GM12878 (cell line): ENCODE results near the gene C19orf33. TPM values are rescaled to one million over a fixed set of nuclear protein-coding genes. Genes with fewer than 3 reads are reported as not detected.
A peak's percentile ranks its signal among the peaks of the same experiment; 100 is the strongest.

Experiments
- ATAC-seq: fragments of 200-7000 bp; cut with Tn5 transposase; 3 replicates; pipeline ENCODE4 v1.9.1; 2020; ENCODE audit warnings: mild to moderate bottlenecking, moderate library complexity
- BruUV-seq: library from RNA; stranded (reverse); fragments of 400-500 nt; replicated peaks from 2 replicates; lab custom pipeline; 2021; lab: Mats Ljungman, UMichigan
- CTCF ChIA-PET: fragments of 300-600 bp; sonication (Branson Sonifier 250); formaldehyde crosslinking; extraction: SDS; loops from one replicate; lab custom pipeline; 2021; ENCODE audit warnings: inconsistent platforms; lab: Yijun Ruan, JAX
- POLR2A ChIA-PET: fragments of 350-600 bp; formaldehyde crosslinking; extraction: SDS; loops from one replicate; lab custom pipeline; 2021; ENCODE audit warnings: inconsistent platforms; lab: Charles Lee
- RAD21 ChIA-PET: fragments of 300-600 bp; sonication (Branson Sonifier 250); formaldehyde crosslinking; loops from one replicate; lab custom pipeline; 2023; ENCODE audit warnings: antibody characterized with exemption; ENCODE audit not compliant: unreplicated experiment; lab: Charles Lee
- SMC1A ChIA-PET: fragments of 300-600 bp; sonication (Branson Sonifier 250); formaldehyde crosslinking; loops from one replicate; lab custom pipeline; 2023; ENCODE audit not compliant: unreplicated experiment, uncharacterized antibody; lab: Charles Lee
- DNase-seq: peaks from one replicate; pipeline ENCODE4 v3.0.0-alpha.2; 2011; ENCODE audit warnings: low read depth, low spot score
- FAIRE-seq: peaks from 3 replicates; lab custom pipeline; 2011; peaks lifted over from hg19 to GRCh38; lab: Jason Lieb, UNC
- H2AFZ ChIP-seq: 2 replicates; pipeline ENCODE4 v1.6.0; 2011; ENCODE audit warnings: low read depth, low read length, control low read depth; ENCODE audit not compliant: control insufficient read depth
- H3K27ac ChIP-seq: 2 replicates; pipeline ENCODE4 v1.5.1; 2011; ENCODE audit warnings: control low read depth; ENCODE audit not compliant: control insufficient read depth, insufficient read depth
- H3K27me3 ChIP-seq, 2 experiments: replicated peaks in 1 of 2; 2 replicates each; pipeline versions ENCODE4 v1.6.0 to v1.6.1; 2011; ENCODE audit warnings: low read length in 1 of 2; ENCODE audit not compliant: control insufficient read depth in 2 of 2, insufficient read depth in 2 of 2
- H3K36me3 ChIP-seq, 2 experiments: 2 replicates each; pipeline ENCODE4 v1.5.1; 2011; ENCODE audit warnings: low read length in 1 of 2; ENCODE audit not compliant: control insufficient read depth in 2 of 2, insufficient read depth in 2 of 2
- H3K4me1 ChIP-seq: 2 replicates; pipeline ENCODE4 v1.6.1; 2011; ENCODE audit warnings: mild to moderate bottlenecking, low read length, moderate library complexity, mixed read lengths; ENCODE audit not compliant: control insufficient read depth, insufficient read depth
- H3K4me2 ChIP-seq: 2 replicates; pipeline ENCODE4 v1.6.0; 2011; ENCODE audit warnings: control low read depth; ENCODE audit not compliant: control insufficient read depth, insufficient read depth
- H3K4me3 ChIP-seq: fragments of 200-600 bp; sonication (generic); 2 replicates; pipeline ENCODE4 v1.5.1; 2016
- H3K79me2 ChIP-seq: 2 replicates; pipeline ENCODE4 v1.6.0; 2011; ENCODE audit warnings: low read length; ENCODE audit not compliant: control insufficient read depth, insufficient read depth
- H3K9ac ChIP-seq: 2 replicates; pipeline ENCODE4 v1.8.0; 2011; ENCODE audit warnings: low read length, control low read depth, mixed read lengths; ENCODE audit not compliant: control insufficient read depth, insufficient read depth
- H3K9me3 ChIP-seq: replicated peaks from 3 replicates; pipeline ENCODE4 v1.5.1; 2011; ENCODE audit warnings: mild to moderate bottlenecking, low read length; ENCODE audit not compliant: control insufficient read depth, insufficient read depth
- H4K20me1 ChIP-seq: 2 replicates; pipeline ENCODE4 v1.6.0; 2011; ENCODE audit not compliant: control insufficient read depth, insufficient read depth
- BRCA1 ChIP-seq: IDR thresholded peaks from 2 replicates; pipeline ENCODE4 v1.6.1; 2011; ENCODE audit warnings: low read depth, low read length, improper control_type of control experiment
- EGR1 ChIP-seq, 2 experiments: IDR thresholded peaks; 1 replicate in 1 of 2; 2 replicates in 1 of 2; pipeline ENCODE4 v1.6.1; 2011 to 2012; ENCODE audit warnings: low read depth in 2 of 2, low read length in 2 of 2, borderline replicate concordance in 1 of 2, mild to moderate bottlenecking in 1 of 2, moderate library complexity in 1 of 2
- FOXM1 ChIP-seq: IDR thresholded peaks from 2 replicates; pipeline ENCODE4 v1.6.1; 2012; ENCODE audit warnings: low read depth, mild to moderate bottlenecking, inconsistent platforms, low read length, moderate library complexity
- NR2F1 ChIP-seq: fragments of 450-650 bp; conservative IDR thresholded peaks from 2 replicates; pipeline ENCODE4 v1.6.1; 2017; ENCODE audit warnings: mild to moderate bottlenecking
- PAX5 ChIP-seq: IDR thresholded peaks from 2 replicates; pipeline ENCODE4 v1.6.1; 2011; ENCODE audit warnings: low read depth, low read length, borderline replicate concordance
- POLR2A ChIP-seq: IDR thresholded peaks from 2 replicates; pipeline ENCODE4 v1.6.1; 2011; ENCODE audit warnings: low read depth, mild to moderate bottlenecking, low read length
- REST ChIP-seq: IDR thresholded peaks from 2 replicates; pipeline ENCODE4 v1.6.1; 2012; ENCODE audit warnings: mild to moderate bottlenecking, low read depth, low read length
- SIX5 ChIP-seq: IDR thresholded peaks from 2 replicates; pipeline ENCODE4 v1.6.1; 2011; ENCODE audit warnings: mild to moderate bottlenecking, low read depth, low read length, moderate library complexity; ENCODE audit not compliant: severe bottlenecking
- SUPT20H ChIP-seq: IDR thresholded peaks from 2 replicates; pipeline ENCODE4 v1.6.1; 2011; ENCODE audit warnings: low read depth, mild to moderate bottlenecking, low read length, moderate library complexity, borderline replicate concordance; ENCODE audit not compliant: control insufficient read depth
- SUZ12 ChIP-seq: fragments of 200-600 bp; sonication (generic); IDR thresholded peaks from one replicate; pipeline ENCODE4 v1.6.1; 2018; ENCODE audit warnings: antibody characterized with exemption, mild to moderate bottlenecking; ENCODE audit not compliant: unreplicated experiment
- TARDBP ChIP-seq: IDR thresholded peaks from 2 replicates; pipeline ENCODE4 v1.6.1; 2016; ENCODE audit warnings: borderline replicate concordance
- ZBED1 ChIP-seq: IDR thresholded peaks from 2 replicates; pipeline ENCODE4 v1.6.1; 2016; ENCODE audit warnings: borderline replicate concordance
- ZNF207 ChIP-seq: fragments of 450-650 bp; IDR thresholded peaks from 2 replicates; pipeline ENCODE4 v1.6.1; 2014; ENCODE audit warnings: antibody characterized with exemption, mild to moderate bottlenecking, borderline replicate concordance
- WGBS: methylation state at CpG from one replicate; pipeline ENCODE4 v1.1.6; 2016; ENCODE audit warnings: low lambda C conversion rate; ENCODE audit not compliant: insufficient replicate concordance, insufficient coverage; ENCODE audit errors: missing lambda C conversion rate; 5-methylcytosine and 5-hydroxymethylcytosine counted together
- in situ Hi-C: fragments of 300-500 bp; cut with MboI; formaldehyde crosslinking; loops from 9 replicates; pipeline ENCODE4 v1.14.3; 2018; ENCODE audit warnings: mixed read lengths
- intact Hi-C: fragments of 100-400 bp; cut with micrococcal nuclease; formaldehyde crosslinking; loops from one replicate; pipeline ENCODE4 v1.14.2; 2022; ENCODE audit not compliant: unreplicated experiment
- polyA plus RNA-seq, 11 experiments: library from polyadenylated mRNA; depleted of rRNA in 4 of 11; unstranded in 6 of 11; stranded (reverse) in 5 of 11; fragments of >200 nt; fragmentation: Nextera tagmentation in 4 of 11; fragmentation: Illumina TruSeq in 1 of 11; extraction: Ambion mirVana in 4 of 11; extraction: Trizol in 1 of 11; gene quantifications; 1 replicate in 1 of 11; 2 replicates in 10 of 11; pipeline versions ENCODE4 v1.2.1 to v1.2.3, GENCODE V29; 2011 to 2016; ENCODE audit warnings: inconsistent platforms in 2 of 11, missing spikeins in 2 of 11, low read depth in 1 of 11
- total RNA-seq, 4 experiments: library from RNA; depleted of rRNA in 3 of 4; stranded (reverse); fragments of >200 nt in 3 of 4; fragmentation: Illumina TruSeq in 1 of 4; extraction: Trizol in 1 of 4; gene quantifications; 2 replicates each; pipeline versions ENCODE4 v1.2.1 to v1.2.3, GENCODE V29; 2013 to 2021
- TF ChIP-seq, protein P1 (sequence below): IDR thresholded peaks from 2 replicates; pipeline ENCODE4 v1.6.1; 2012; ENCODE audit warnings: improper control_type of control experiment, low read depth, low read length; ENCODE audit not compliant: insufficient replicate concordance

The C19orf33 gene
- total and polyA plus RNA-seq, 10 of the 15 experiments (the other 5 are each of a cell fraction or from before 2014, with no cell fraction given), result 0.28 to 0.45 TPM; not detected in 8

DNA sequence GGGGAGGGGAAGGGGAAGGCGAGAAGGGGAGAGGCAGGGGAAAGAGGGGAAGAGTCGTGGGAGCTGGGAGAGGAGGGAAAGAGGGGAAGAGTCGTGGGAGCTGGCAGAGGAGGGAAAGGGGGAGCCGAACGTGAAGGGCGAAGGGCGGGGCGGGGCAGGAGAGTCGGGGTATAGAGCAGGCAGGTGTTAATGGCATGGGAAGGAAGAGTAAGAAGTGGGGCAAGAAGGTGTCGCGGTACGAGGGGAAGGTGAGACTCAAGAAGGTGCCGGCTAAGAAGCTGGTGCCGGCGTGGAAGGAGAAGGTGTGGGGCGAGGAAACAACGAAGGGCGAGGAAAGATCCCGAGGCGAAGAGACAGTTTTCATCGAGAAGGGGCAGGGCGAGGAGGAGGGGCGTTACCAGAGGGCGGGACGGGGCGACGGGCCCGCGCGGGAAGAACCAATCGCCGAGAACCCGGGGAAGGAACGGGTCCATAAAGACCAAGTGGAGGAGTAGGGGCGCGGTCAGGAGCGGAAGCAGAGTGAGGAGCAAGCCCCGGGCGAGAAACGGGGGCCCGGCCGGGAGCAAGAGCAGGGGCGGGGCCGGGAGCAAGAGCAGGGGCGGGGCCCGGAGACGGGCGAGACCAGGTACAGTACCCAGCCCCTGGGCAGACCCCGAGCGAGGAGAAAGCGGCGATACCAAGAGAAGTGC lies 32.0 kb downstream of the C19orf33 start:
- in situ Hi-C loops, result loop anchor here (5.0 kb wide), 1 partner anchor 36 kb away; the partner anchor contains the start of gene PSMD8
- SMC1A ChIA-PET, result interaction anchor here (0.9 to 3.3 kb wide), 6 partner anchors 38 to 434 kb away, joined by 3 to 21 read pairs (median 6); partner anchors contain the start of genes PSMD8 and SIPA1L3
- under 1% methylated on average over 24 of the region's 52 CpGs for WGBS
- no peak for TF ChIP-seq BRCA1
- no peak for TF ChIP-seq SUZ12
- no peak for TF ChIP-seq FOXM1
- no peak for TF ChIP-seq REST
- TF ChIP-seq SIX5, result no peak
- TF ChIP-seq ZNF207, result no peak
- TF ChIP-seq, protein P1, sequence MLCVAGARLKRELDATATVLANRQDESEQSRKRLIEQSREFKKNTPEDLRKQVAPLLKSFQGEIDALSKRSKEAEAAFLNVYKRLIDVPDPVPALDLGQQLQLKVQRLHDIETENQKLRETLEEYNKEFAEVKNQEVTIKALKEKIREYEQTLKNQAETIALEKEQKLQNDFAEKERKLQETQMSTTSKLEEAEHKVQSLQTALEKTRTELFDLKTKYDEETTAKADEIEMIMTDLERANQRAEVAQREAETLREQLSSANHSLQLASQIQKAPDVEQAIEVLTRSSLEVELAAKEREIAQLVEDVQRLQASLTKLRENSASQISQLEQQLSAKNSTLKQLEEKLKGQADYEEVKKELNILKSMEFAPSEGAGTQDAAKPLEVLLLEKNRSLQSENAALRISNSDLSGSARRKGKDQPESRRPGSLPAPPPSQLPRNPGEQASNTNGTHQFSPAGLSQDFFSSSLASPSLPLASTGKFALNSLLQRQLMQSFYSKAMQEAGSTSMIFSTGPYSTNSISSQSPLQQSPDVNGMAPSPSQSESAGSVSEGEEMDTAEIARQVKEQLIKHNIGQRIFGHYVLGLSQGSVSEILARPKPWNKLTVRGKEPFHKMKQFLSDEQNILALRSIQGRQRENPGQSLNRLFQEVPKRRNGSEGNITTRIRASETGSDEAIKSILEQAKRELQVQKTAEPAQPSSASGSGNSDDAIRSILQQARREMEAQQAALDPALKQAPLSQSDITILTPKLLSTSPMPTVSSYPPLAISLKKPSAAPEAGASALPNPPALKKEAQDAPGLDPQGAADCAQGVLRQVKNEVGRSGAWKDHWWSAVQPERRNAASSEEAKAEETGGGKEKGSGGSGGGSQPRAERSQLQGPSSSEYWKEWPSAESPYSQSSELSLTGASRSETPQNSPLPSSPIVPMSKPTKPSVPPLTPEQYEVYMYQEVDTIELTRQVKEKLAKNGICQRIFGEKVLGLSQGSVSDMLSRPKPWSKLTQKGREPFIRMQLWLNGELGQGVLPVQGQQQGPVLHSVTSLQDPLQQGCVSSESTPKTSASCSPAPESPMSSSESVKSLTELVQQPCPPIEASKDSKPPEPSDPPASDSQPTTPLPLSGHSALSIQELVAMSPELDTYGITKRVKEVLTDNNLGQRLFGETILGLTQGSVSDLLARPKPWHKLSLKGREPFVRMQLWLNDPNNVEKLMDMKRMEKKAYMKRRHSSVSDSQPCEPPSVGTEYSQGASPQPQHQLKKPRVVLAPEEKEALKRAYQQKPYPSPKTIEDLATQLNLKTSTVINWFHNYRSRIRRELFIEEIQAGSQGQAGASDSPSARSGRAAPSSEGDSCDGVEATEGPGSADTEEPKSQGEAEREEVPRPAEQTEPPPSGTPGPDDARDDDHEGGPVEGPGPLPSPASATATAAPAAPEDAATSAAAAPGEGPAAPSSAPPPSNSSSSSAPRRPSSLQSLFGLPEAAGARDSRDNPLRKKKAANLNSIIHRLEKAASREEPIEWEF, result no peak
- TF ChIP-seq ZBED1, result no peak
- peak; percentile 69; the same call in 1 of the 2 replicates for TF ChIP-seq POLR2A
- TF ChIP-seq PAX5, result no peak
- no peak for TF ChIP-seq EGR1 (IDR thresholded peaks at IDR 0.05; ENCODE audit: borderline replicate concordance in 1 of 2, low read depth in 2 of 2, low read length in 2 of 2)
- TF ChIP-seq SUPT20H, result no peak
- no peak for TF ChIP-seq TARDBP
- TF ChIP-seq NR2F1, result no peak

More for the DNA sequence above, 32.0 kb downstream of the C19orf33 start:
- peak; percentile 90 for ATAC-seq
- Histone ChIP-seq H3K4me3 (peak overlapping the region; percentile 79), H3K27me3 (no peaks in the 10 kb centered on the region), H3K9ac (peak overlapping the region; percentile 70), H2AFZ (peak overlapping the region; percentile 96), H3K36me3 (no peaks in the 10 kb centered on the region), H3K9me3 (no peaks in the 10 kb centered on the region), H3K27ac (peak overlapping the region; percentile 91), H3K79me2 (no peaks in the 10 kb centered on the region), H4K20me1 (no peaks in the 10 kb centered on the region), H3K4me1 (peaks cover 3% of the 10 kb centered on the region; the same call in 1 of the 2 replicates), H3K4me2 (peak overlapping the region; percentile 94)
- FAIRE-seq, result peak; percentile 97
- intact Hi-C loops, result loop anchor here (1.0 to 2.0 kb wide), 4 partner anchors 38 to 434 kb away; partner anchors contain the start of gene PSMD8
- BruUV-seq, result no TSS peak
- peak; percentile 80 for DNase-seq
- CTCF ChIA-PET, result interaction anchor here (0.6 to 5.3 kb wide), 17 partner anchors 15 to 595 kb away, joined by 3 to 74 read pairs (median 4); partner anchors contain the start of genes FAM98C, MRPS12, PSMD8 and SARS2
- RAD21 ChIA-PET, result interaction anchor here (0.6 to 2.1 kb wide), 14 partner anchors 38 to 439 kb away, joined by 3 to 30 read pairs (median 4); partner anchors contain the start of genes FAM98C, GGN, PSMD8 and SIPA1L3
- POLR2A ChIA-PET, result interaction anchor here (0.7 to 3.1 kb wide), 4 partner anchors 16 to 434 kb away, joined by 3 to 26 read pairs (median 4); partner anchors contain the start of gene PSMD8
